HepG2 (cell line): ENCODE data around the gene TSNAXIP1. TPM values are rescaled to one million over a fixed set of nuclear protein-coding genes. Genes with fewer than 3 reads are reported as not detected.
"Not testable (repeated sequence)": the region's sequence is repeated elsewhere in the genome, so short reads cannot be mapped to it uniquely, and the experiment has no call there.

ENCODE experiments used
- ATF3 ChIP-seq: sonication (generic); formaldehyde crosslinking; IDR thresholded peaks from 2 replicates; pipeline ENCODE4 v1.4.0; 2020; ENCODE audit warnings: missing genetic modification reagents
- FOSL1 ChIP-seq: sonication (generic); formaldehyde crosslinking; IDR thresholded peaks from 2 replicates; pipeline ENCODE4 v1.9.0; 2021; ENCODE audit warnings: missing genetic modification reagents, borderline replicate concordance
- GATAD2A ChIP-seq: IDR thresholded peaks from 2 replicates; pipeline ENCODE4 v1.6.1; 2016
- HDAC1 ChIP-seq: sonication (generic); formaldehyde crosslinking; IDR thresholded peaks from 2 replicates; pipeline ENCODE4 v1.5.1; 2020; ENCODE audit warnings: mild to moderate bottlenecking, missing genetic modification reagents
- HDAC2 ChIP-seq: sonication (generic); formaldehyde crosslinking; IDR thresholded peaks from 2 replicates; pipeline ENCODE4 v1.4.0; 2020; ENCODE audit warnings: missing genetic modification reagents
- HIC2 ChIP-seq: sonication (generic); formaldehyde crosslinking; IDR thresholded peaks from 2 replicates; pipeline ENCODE4 v1.9.0; 2022; ENCODE audit warnings: low read depth, missing genetic modification reagents
- LCORL ChIP-seq, 2 experiments: fragments of 450-650 bp in 1 of 2; sonication (generic) in 1 of 2; formaldehyde crosslinking in 1 of 2; IDR thresholded peaks; 2 replicates each; pipeline versions ENCODE4 v1.5.0 to v1.6.1; 2017 to 2020; ENCODE audit warnings: antibody characterized with exemption in 1 of 2, missing genetic modification reagents in 1 of 2
- MIXL1 ChIP-seq: IDR thresholded peaks from 2 replicates; pipeline ENCODE4 v1.6.1; 2016
- PITX1 ChIP-seq: sonication (generic); formaldehyde crosslinking; IDR thresholded peaks from 2 replicates; pipeline ENCODE4 v1.5.1; 2020; ENCODE audit warnings: mild to moderate bottlenecking, missing genetic modification reagents
- SAP130 ChIP-seq: IDR thresholded peaks from 2 replicates; pipeline ENCODE4 v1.6.1; 2016; ENCODE audit warnings: low read depth
- TBX2 ChIP-seq: sonication (generic); formaldehyde crosslinking; IDR thresholded peaks from 2 replicates; pipeline ENCODE4 v1.5.0; 2020; ENCODE audit warnings: missing genetic modification reagents, mild to moderate bottlenecking, borderline replicate concordance
- TFDP1 ChIP-seq: IDR thresholded peaks from 2 replicates; pipeline ENCODE4 v1.6.1; 2016; ENCODE audit warnings: missing compliant biosample characterization, missing genetic modification reagents, borderline replicate concordance
- THAP11 ChIP-seq: IDR thresholded peaks from 2 replicates; pipeline ENCODE4 v1.6.1; 2016; ENCODE audit warnings: missing biosample characterization, missing genetic modification reagents
- WIZ ChIP-seq: sonication (generic); formaldehyde crosslinking; IDR thresholded peaks from 2 replicates; pipeline ENCODE4 v1.5.1; 2020; ENCODE audit warnings: mild to moderate bottlenecking, missing genetic modification reagents
- ZMYM2 ChIP-seq: sonication (generic); formaldehyde crosslinking; IDR thresholded peaks from 2 replicates; pipeline ENCODE4 v1.8.0; 2022; ENCODE audit warnings: mild to moderate bottlenecking, missing genetic modification reagents
- ZMYM3 ChIP-seq: sonication (generic); formaldehyde crosslinking; IDR thresholded peaks from 2 replicates; pipeline ENCODE4 v1.5.1; 2020; ENCODE audit warnings: mild to moderate bottlenecking, missing genetic modification reagents
- ZNF263 ChIP-seq: sonication (generic); formaldehyde crosslinking; IDR thresholded peaks from 2 replicates; pipeline ENCODE4 v1.4.0; 2020; ENCODE audit warnings: missing genetic modification reagents
- polyA plus RNA-seq, 8 experiments: library from polyadenylated mRNA; depleted of rRNA in 3 of 8; stranded (reverse) in 7 of 8; unstranded in 1 of 8; fragments of >200 nt; fragmentation: Illumina TruSeq in 4 of 8; extraction: Trizol in 4 of 8; gene quantifications; 2 replicates each; pipeline versions ENCODE4 v1.2.1 to v1.2.3, GENCODE V29; 2011 to 2016; ENCODE audit warnings: low read depth in 4 of 8, missing spikeins in 1 of 8, mixed read lengths in 1 of 8; ENCODE audit not compliant: insufficient read depth in 1 of 8
- total RNA-seq, 5 experiments: library from RNA; depleted of rRNA; stranded (reverse); fragments of >200 nt; fragmentation: Illumina TruSeq; extraction: Trizol; gene quantifications; 2 replicates each; pipeline ENCODE4 v1.2.3, GENCODE V29; 2016; ENCODE audit warnings: low read depth in 1 of 5

The TSNAXIP1 gene
- total and polyA plus RNA-seq, 2 of the 13 experiments (the other 11 are each of a cell fraction or from before 2014, with no cell fraction given) = 0.37 to 0.86 TPM

- TF ChIP-seq ZMYM2 (peak; percentile 88), THAP11 (CRISPR knock-in tag) (peak; percentile 43; the same call in 1 of the 2 replicates), WIZ (CRISPR knock-in tag) (0 out of 2 replicates have a peak, but pooled peaks have one; percentile 43), HDAC1 (CRISPR knock-in tag) (peak; percentile 21; the same call in 1 of the 2 replicates), ZMYM3 (CRISPR knock-in tag) (peak; percentile 88), HDAC2 (CRISPR knock-in tag) (0 out of 2 replicates have a peak, but pooled peaks have one; percentile 14), GATAD2A (CRISPR knock-in tag) (peak; percentile 35; the same call in 1 of the 2 replicates), ZNF263 (0 out of 2 replicates have a peak, but pooled peaks have one; percentile 27), ATF3 (CRISPR knock-in tag) (peak; percentile 47; the same call in 1 of the 2 replicates), TFDP1 (CRISPR knock-in tag) (0 out of 2 replicates have a peak, but pooled peaks have one; percentile 7), HIC2 (CRISPR knock-in tag) (0 out of 2 replicates have a peak, but pooled peaks have one; percentile 23), TBX2 (CRISPR knock-in tag) (0 out of 2 replicates have a peak, but pooled peaks have one; percentile 26), MIXL1 (CRISPR knock-in tag) (0 out of 2 replicates have a peak, but pooled peaks have one; percentile 23), PITX1 (peak; percentile 67), FOSL1 (CRISPR knock-in tag) (0 out of 2 replicates have a peak, but pooled peaks have one; percentile 23), SAP130 (CRISPR knock-in tag) (0 out of 2 replicates have a peak, but pooled peaks have one; percentile 14), LCORL (CRISPR knock-in tag; IDR thresholded peaks at IDR 0.05) (peak; percentile 42; the same call in 1 of the 2 replicates)
- TF ChIP-seq LCORL (IDR thresholded peaks at IDR 0.05) = not testable (repeated sequence)
Observed at GRCh38 chr16:67837190-67837589, 30.5 kb downstream of the TSNAXIP1 start (continued).
